Liver (tissue), 9 donors: ENCODE results near the gene SPATA33. TPM values are rescaled to one million over a fixed set of nuclear protein-coding genes. Genes with fewer than 3 reads are reported as not detected.

Source experiments
- DNase-seq: peaks from one replicate; pipeline ENCODE4 v3.0.0-alpha.2; 2017; ENCODE audit warnings: low spot score
- H3K27ac ChIP-seq, 2 donors: one replicate each; pipeline ENCODE4 v1.7.0; 2013; ENCODE audit warnings: inconsistent platforms in 2 of 2, low read length in 2 of 2, control low read depth in 1 of 2, low read depth in 1 of 2, mild to moderate bottlenecking in 1 of 2
- H3K27me3 ChIP-seq, 4 donors: one replicate each; pipeline versions ENCODE4 v1.6.1 to v1.7.0; 2013; ENCODE audit warnings: low read length in 3 of 4, inconsistent platforms in 1 of 4, mild to moderate bottlenecking in 1 of 4, moderate library complexity in 1 of 4; ENCODE audit not compliant: control insufficient read depth in 4 of 4, insufficient read depth in 4 of 4
- H3K36me3 ChIP-seq, 4 donors: one replicate each; pipeline versions ENCODE4 v1.6.1 to v1.7.0; 2013; ENCODE audit warnings: low read length in 3 of 4, mild to moderate bottlenecking in 3 of 4, low read depth in 1 of 4, moderate library complexity in 1 of 4; ENCODE audit not compliant: control insufficient read depth in 4 of 4, insufficient read depth in 3 of 4
- H3K4me1 ChIP-seq, 4 donors: one replicate each; pipeline versions ENCODE4 v1.6.1 to v1.7.0; 2013; ENCODE audit warnings: low read length in 3 of 4, mild to moderate bottlenecking in 3 of 4, moderate library complexity in 1 of 4; ENCODE audit not compliant: control insufficient read depth in 4 of 4, insufficient read depth in 4 of 4
- H3K4me3 ChIP-seq, 3 donors: one replicate each; pipeline versions ENCODE4 v1.6.1 to v1.7.0; 2013; ENCODE audit warnings: low read length in 3 of 3, control low read depth in 1 of 3, low read depth in 1 of 3, mild to moderate bottlenecking in 1 of 3
- H3K9ac ChIP-seq, 2 donors: one replicate each; pipeline ENCODE4 v1.7.0; 2013; ENCODE audit warnings: low read length in 2 of 2, mild to moderate bottlenecking in 2 of 2, moderate library complexity in 2 of 2, control low read depth in 1 of 2, low read depth in 1 of 2
- H3K9me3 ChIP-seq, 4 donors: one replicate each; pipeline versions ENCODE4 v1.6.1 to v1.7.0; 2013; ENCODE audit warnings: low read length in 3 of 4; ENCODE audit not compliant: control insufficient read depth in 4 of 4
- ATF3 ChIP-seq: IDR thresholded peaks from 2 replicates; pipeline ENCODE4 v1.6.1; 2016; ENCODE audit warnings: antibody characterized with exemption
- CTCF ChIP-seq: fragments of 150-350 bp; IDR thresholded peaks from 2 replicates; pipeline ENCODE4 v1.5.1; 2017; ENCODE audit warnings: improper control_type of control experiment, low read depth, low read length; ENCODE audit not compliant: missing input control
- FOXA1 ChIP-seq: IDR thresholded peaks from 2 replicates; pipeline ENCODE4 v1.6.1; 2016; ENCODE audit warnings: antibody characterized with exemption
- GABPA ChIP-seq, 2 donors: IDR thresholded peaks in 1 of 2; conservative IDR thresholded peaks in 1 of 2; 2 replicates each; pipeline ENCODE4 v1.6.1; 2016; ENCODE audit warnings: antibody characterized with exemption in 2 of 2, mild to moderate bottlenecking in 1 of 2, moderate library complexity in 1 of 2
- HNF4A ChIP-seq, 2 donors: conservative IDR thresholded peaks; 2 replicates each; pipeline ENCODE4 v1.6.1; 2016; ENCODE audit warnings: antibody characterized with exemption in 2 of 2, mild to moderate bottlenecking in 2 of 2
- HNF4G ChIP-seq: IDR thresholded peaks from 2 replicates; pipeline ENCODE4 v1.6.1; 2016; ENCODE audit warnings: antibody characterized with exemption
- JUND ChIP-seq, 2 donors: IDR thresholded peaks; 2 replicates each; pipeline ENCODE4 v1.6.1; 2016; ENCODE audit warnings: antibody characterized with exemption in 2 of 2
- MAX ChIP-seq: IDR thresholded peaks from 2 replicates; pipeline ENCODE4 v1.6.1; 2016; ENCODE audit warnings: antibody characterized with exemption
- RAD21 ChIP-seq, 2 donors: IDR thresholded peaks; 2 replicates each; pipeline ENCODE4 v1.6.1; 2016; ENCODE audit warnings: antibody characterized with exemption in 2 of 2, mild to moderate bottlenecking in 2 of 2
- REST ChIP-seq: IDR thresholded peaks from 2 replicates; pipeline ENCODE4 v1.6.1; 2016; ENCODE audit warnings: antibody characterized with exemption, mild to moderate bottlenecking
- RXRA ChIP-seq, 2 donors: IDR thresholded peaks; 2 replicates each; pipeline ENCODE4 v1.6.1; 2017 to 2018; ENCODE audit warnings: antibody characterized with exemption in 2 of 2, mild to moderate bottlenecking in 1 of 2
- SP1 ChIP-seq: IDR thresholded peaks from 2 replicates; pipeline ENCODE4 v1.6.1; 2018; ENCODE audit warnings: antibody characterized with exemption, mild to moderate bottlenecking
- TAF1 ChIP-seq: conservative IDR thresholded peaks from 2 replicates; pipeline ENCODE4 v1.6.1; 2016; ENCODE audit warnings: antibody characterized with exemption, mild to moderate bottlenecking
- YY1 ChIP-seq: IDR thresholded peaks from 2 replicates; pipeline ENCODE4 v1.6.1; 2016; ENCODE audit warnings: antibody characterized with exemption, mild to moderate bottlenecking
- ZBTB33 ChIP-seq: IDR thresholded peaks from 2 replicates; pipeline ENCODE4 v1.6.1; 2016; ENCODE audit warnings: antibody characterized with exemption
- WGBS: extraction: QIAGEN DNeasy Blood & Tissue Kit; methylation state at CpG from one replicate; pipeline ENCODE4 v1.1.7; 2013; 5-methylcytosine and 5-hydroxymethylcytosine counted together
- polyA plus RNA-seq, 2 donors: library from polyadenylated mRNA; stranded (reverse) in 1 of 2; unstranded in 1 of 2; fragments of 200-250 nt in 1 of 2; fragments of >200 nt in 1 of 2; fragmentation: Nextera tagmentation in 1 of 2; extraction: Ambion mirVana in 1 of 2; gene quantifications; one replicate each; pipeline versions ENCODE4 v1.2.1 to v1.2.3, GENCODE V29; 2013 to 2015
- total RNA-seq, 2 donors: library from RNA; depleted of rRNA; stranded (reverse); fragments of >200 nt; gene quantifications; one replicate each; pipeline ENCODE4 v1.2.3, GENCODE V29; 2014
- donor health status: healthy.
- donor health status: healthy.
- donor health status: healthy.
- donor health status: healthy.
- donor health status: healthy.

SPATA33 gene
- total and polyA plus RNA-seq, 4 donors, result 1.6 to 3.6 (median 3.4) TPM

- Histone ChIP-seq H3K4me1 (peaks cover 0 to 12% (median 9%) of the 10 kb centered on the region in 4 donors), H3K4me3 (no peak overlapping the region), H3K27ac (no peak overlapping the region), H3K36me3 (peaks cover 0 to 6% (median 1%) of the 10 kb centered on the region in 4 donors), H3K9me3 (no peaks in the 10 kb centered on the region), H3K9ac (no peak overlapping the region), H3K27me3 (no peaks in the 10 kb centered on the region)
- no peak for DNase-seq
- TF ChIP-seq YY1 (no peak), FOXA1 (no peak), SP1 (no peak)
- WGBS, result 92% methylated on average over 19 of the region's 19 CpGs
Measured at GRCh38 chr16:89709716-89710432, 52.2 kb downstream of the SPATA33 start.

GRCh38 chr16:89710709-89711564, 53.3 kb downstream of the SPATA33 start:
- H3K4me3 ChIP-seq, result no peak overlapping the region
- WGBS, result 90% methylated on average over 63 of the region's 63 CpGs
- no peak for DNase-seq
- no peak for TF ChIP-seq TAF1
- no peak for TF ChIP-seq HNF4G
- TF ChIP-seq CTCF, result no peak
- TF ChIP-seq FOXA1, result no peak
- no peak for TF ChIP-seq MAX
- peaks cover 0 to 6% (median 1%) of the 10 kb centered on the region in 4 donors for H3K36me3 ChIP-seq
- H3K4me1 ChIP-seq, result peaks cover 0 to 12% (median 9%) of the 10 kb centered on the region in 4 donors
- H3K9me3 ChIP-seq, result no peaks in the 10 kb centered on the region
- H3K27ac ChIP-seq, result no peak overlapping the region
- H3K9ac ChIP-seq, result no peak overlapping the region
- no peaks in the 10 kb centered on the region for H3K27me3 ChIP-seq

GRCh38 chr16:89711601-89712273, 54.1 kb downstream of the SPATA33 start:
- no peaks in the 10 kb centered on the region for H3K9me3 ChIP-seq
- peaks cover 0 to 6% (median 1%) of the 10 kb centered on the region in 4 donors for H3K36me3 ChIP-seq
- peaks cover 0 to 7% (median 6%) of the 10 kb centered on the region in 4 donors for H3K4me1 ChIP-seq
- no peak overlapping the region for H3K27ac ChIP-seq
- peak; percentile 73 for DNase-seq
- H3K4me3 ChIP-seq, result peak overlapping the region in 1 of 3 donors; percentile 47
- 10% methylated on average over 48 of the region's 48 CpGs for WGBS
- no peaks in the 10 kb centered on the region for H3K27me3 ChIP-seq
- H3K9ac ChIP-seq, result no peak overlapping the region
- TF ChIP-seq GABPA (IDR thresholded peaks at IDR 0.05 in 1 of 2, conservative IDR thresholded peaks at IDR 0.05 in 1 of 2) (no peak), TAF1 (no peak), ZBTB33 (no peak), HNF4A (conservative IDR thresholded peaks at IDR 0.05) (no peak), REST (no peak), FOXA1 (no peak), RAD21 (IDR thresholded peaks at IDR 0.05) (no peak), ATF3 (no peak), JUND (IDR thresholded peaks at IDR 0.05) (no peak), SP1 (no peak), YY1 (no peak), RXRA (IDR thresholded peaks at IDR 0.05) (no peak), HNF4G (no peak)
